Endometrial microvascular endothelial cells (primary cell): Measurements from ENCODE around the gene ENSA. TPM values are rescaled to one million over a fixed set of nuclear protein-coding genes. Genes with fewer than 3 reads are reported as not detected.
"Not testable (repeated sequence)": the region's sequence is repeated elsewhere in the genome, so short reads cannot be mapped to it uniquely, and the experiment has no call there.

Experiments
- in situ Hi-C: cut with HindIII; loops from 2 replicates; pipeline ENCODE4 v1.10.0; 2017; ENCODE audit warnings: low sequenced_read_pairs, low pct_unique_long_range_greater_than_20kb; ENCODE audit errors: inconsistent ontology term
- total RNA-seq: library from RNA; depleted of rRNA; stranded (reverse); fragments of >200 nt; gene quantifications from one replicate; pipeline ENCODE4 v1.2.3, GENCODE V29; 2015; ENCODE audit errors: inconsistent ontology term

Gene ENSA, protein sequence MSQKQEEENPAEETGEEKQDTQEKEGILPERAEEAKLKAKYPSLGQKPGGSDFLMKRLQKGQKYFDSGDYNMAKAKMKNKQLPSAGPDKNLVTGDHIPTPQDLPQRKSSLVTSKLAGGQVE
- 250 TPM for total RNA-seq

DNA sequence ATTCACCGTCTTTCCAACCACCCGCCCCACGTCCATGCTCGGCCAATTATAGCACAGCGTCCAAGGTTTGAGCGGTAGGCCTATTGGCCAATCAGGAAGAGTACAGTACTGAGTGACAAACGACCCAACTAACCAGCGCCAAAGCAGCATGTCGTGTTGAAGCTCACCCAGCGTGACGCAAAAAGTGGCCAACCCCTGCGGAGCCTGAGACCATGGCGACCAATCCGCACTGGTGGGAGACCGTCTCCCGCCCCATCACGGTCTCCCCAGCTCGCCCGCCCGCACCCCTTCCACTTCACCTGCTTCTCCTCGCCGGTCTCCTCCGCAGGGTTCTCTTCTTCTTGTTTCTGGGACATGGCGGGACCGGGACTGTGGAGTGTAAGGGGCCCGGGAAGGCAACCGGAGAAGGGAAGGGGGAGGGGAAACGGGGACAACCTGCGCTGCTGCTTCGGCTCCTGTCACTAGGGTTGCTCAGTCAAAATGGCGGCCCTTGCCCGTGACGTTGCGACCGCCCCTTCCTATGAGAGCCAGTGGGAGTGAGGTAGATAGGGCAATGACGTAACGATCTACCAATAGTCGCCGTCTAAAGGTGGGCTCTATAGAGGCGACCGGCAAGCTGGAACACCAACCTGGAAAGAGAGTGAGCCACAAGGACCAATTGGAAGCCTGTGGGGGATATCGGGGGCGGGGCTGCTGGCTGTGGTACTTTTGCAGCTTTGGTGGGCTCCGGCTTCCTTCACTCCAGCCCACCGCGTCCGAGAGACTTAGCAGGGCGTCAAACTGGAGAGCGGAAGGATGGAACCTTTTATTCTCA, at the start of gene ENSA:
ENSA (minus strand) TSS at position 498 of the 814 bp plus-strand sequence; CDS start at position 356, 142 bp downstream.
- in situ Hi-C loops, result no loop called here

DNA sequence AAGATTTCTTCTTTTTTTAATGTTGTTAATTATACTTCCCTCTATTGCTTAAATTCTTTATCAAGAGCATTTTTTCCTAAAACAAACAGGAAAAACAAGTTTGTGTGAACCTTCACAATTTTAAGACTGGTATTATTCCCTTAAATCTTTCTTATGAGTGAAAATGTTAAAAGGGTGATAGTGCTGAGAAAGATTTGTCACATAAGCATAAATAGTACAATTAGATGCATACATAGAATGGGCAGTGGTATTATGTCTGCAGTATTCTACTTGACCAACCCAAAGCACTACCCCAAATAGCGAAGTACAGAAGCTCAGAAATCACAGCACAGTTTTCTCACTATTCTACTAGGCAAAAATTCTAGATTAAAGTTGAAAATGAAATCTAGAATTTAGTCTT, 49.6 kb upstream of the ENSA start:
- in situ Hi-C loops, result no loop called here

DNA sequence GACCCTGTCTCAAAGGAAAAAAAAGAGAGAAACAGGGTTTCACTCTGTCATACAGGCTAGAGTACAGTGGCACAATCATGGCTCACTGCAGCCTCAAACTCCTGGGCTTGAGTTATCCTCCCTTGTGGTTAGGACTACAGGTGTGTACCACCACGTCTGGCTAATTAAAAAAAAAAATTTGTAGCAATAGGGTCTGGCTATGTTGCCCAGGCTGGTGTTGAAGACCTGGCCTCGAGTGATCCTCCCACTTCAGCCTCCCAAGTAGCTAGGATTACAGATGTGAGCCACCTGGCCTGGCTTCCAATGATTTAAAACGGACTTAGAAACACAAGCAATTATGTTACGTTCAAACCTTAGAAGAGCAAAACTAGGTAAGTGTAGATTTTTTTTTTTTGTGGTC, 45.5 kb upstream of the ENSA start:
- in situ Hi-C loops, result no loop called here

DNA sequence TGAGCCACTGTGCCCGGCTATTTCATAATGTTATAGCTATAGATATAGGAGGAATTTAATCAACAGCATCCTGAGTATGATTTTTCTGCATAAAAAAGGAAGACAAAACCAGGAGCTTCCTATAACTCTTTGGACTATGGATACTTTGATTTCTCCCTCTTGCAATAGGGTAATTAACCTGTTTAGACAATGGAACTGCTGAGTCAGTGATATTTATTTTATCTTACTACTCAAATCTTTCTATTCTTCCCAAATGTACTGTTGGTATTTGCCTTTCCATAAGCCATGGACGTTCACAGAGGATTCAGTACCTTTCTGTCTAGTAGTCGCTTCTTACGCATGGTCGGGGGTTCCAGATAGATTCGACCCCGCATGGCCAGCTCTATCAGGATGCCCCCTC, 33.9 kb upstream of the ENSA start:
- in situ Hi-C loops, result no loop called here

DNA sequence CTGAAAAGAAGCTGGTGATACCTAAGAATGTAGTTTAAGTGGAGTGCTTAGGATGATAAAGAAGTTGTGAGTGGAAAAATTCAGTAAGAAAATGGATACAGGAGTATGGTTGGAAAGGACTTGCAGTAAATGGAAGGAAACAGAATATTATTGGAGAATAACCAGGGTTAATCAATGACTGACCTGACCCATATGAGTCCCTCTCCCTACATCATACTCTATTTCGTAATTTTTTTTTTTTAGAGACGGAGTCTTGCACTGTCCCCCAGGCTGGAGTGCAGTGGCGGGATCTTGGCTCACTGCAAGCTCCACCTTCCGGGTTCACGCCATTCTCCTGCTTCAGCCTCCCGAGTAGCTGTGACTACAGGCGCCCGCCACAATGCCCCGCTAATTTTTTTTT, 33.4 kb upstream of the ENSA start:
- in situ Hi-C loops, result no loop called here

DNA sequence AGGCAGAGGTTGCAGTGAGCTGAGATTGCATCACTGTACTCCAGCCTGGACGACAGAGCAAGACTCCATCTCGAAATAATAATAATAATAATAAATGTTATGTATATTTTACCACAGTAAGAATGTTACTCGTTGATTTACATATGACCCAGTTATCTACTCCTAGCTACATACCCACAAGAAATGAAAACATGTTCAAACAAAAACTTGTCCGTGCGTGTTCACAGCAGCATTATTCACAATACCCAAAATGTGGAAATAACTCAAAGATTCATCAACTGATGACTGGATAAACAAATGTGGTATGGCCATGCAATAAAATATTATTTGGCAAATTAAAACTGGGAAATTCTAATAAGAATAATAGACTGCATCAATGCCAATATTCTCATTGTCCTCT, 31.7 kb upstream of the ENSA start:
- in situ Hi-C loops, result no loop called here

DNA sequence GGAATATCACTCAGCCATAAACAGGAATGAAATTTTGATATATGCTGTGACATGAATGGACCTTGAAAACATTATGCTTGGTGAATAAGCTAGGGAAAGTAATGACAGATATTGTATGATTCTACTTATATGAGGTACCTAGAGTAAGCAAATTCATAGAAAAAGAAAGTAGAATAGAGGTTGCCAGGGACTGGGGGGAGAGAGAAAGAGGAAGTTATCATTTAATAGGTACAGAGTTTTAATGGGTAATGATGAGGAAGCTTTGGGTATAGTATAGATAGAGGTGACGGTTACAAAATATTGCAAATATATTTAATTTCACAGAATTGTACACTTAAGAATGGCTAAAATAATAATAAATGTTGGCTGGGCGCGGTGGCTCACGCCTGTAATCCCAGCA, 31.2 kb upstream of the ENSA start:
- in situ Hi-C loops, result no loop called here

DNA sequence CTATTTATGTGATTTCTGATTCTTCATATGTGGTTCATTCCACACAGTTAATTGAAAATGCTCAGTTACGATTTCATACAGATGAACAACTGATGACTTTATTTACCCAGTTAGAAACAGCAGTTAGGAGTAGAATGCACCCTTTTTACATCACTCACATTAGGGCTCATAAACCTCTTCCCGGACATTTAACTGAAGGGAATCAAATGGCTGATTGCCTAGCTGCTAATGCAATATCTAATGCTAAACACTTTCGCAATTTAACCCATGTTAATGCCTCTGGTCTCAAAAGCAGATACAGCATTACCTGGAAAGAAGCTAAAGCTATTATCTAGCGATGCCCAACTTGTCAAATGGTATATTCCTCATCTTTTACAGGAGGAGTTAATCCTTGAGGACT, 27.7 kb upstream of the ENSA start:
- in situ Hi-C loops, result not testable (repeated sequence)

DNA sequence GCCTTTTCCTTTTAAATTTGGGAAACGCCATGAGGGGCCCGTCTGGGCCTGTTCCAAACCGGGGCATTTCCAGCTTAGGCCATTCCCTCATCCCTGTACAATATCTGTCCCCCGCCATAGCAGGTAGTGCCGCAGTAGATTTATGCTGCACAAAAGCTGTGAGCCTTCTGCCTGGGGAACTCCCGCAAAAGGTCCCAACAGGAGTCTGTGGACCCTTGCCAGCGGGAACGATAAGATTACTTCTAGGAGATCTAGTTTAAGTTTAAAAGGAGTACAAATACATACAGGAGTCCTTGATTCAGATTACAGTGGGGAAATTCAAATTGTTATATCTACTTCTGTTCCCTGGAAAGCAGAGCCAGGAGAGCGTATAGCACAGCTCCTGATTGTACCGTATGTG, 25.2 kb upstream of the ENSA start:
- in situ Hi-C loops, result not testable (repeated sequence)

DNA sequence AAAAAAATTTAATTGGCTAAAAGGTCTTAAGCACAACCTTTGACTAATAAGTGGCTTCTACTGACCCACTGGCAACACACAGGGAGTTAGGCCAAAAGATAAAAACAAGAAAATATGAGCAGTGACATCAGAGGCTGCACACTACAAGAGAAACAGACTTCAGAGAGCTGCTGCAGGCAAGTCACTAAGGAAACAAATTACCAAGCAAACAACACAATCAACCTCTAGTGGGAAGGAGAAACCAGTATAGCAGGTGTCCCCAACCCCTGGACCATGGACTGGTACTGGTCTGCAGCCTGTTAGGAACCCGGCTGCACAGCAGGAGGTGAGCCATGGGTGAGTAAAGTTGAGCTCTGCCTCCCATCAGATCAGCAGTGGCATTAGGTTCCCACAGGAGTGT, 20.8 kb upstream of the ENSA start:
- in situ Hi-C loops, result no loop called here

DNA sequence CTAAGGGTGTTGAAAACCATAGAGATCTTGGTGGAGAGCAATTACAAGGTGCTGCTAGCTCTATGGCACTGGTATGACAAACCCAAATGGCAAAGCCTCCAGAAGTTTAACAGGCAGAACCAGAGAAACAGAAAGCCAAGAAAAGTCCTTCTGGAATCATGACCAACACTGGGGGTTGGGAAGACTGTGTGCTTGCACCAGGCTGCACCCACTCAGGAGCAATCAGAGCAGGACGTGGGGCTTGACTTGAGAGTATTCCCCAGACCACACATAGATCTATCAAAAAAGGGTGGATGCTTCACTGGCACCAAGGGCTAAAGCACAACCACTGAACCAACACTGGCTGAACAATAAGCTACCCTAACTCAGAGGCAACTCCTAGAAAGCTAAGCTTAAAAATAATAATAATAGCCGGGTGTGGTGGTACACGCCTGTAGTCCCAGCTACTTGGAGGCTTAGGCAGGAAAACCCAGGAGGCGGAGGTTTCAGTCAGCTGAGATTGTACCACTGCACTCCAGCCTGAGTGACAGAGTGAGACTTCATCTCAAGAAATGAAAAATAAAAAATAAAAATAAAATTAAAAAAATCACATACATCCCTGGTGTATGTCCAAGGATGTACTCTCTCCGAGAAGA, 20.1 kb upstream of the ENSA start:
- in situ Hi-C loops, result no loop called here

DNA sequence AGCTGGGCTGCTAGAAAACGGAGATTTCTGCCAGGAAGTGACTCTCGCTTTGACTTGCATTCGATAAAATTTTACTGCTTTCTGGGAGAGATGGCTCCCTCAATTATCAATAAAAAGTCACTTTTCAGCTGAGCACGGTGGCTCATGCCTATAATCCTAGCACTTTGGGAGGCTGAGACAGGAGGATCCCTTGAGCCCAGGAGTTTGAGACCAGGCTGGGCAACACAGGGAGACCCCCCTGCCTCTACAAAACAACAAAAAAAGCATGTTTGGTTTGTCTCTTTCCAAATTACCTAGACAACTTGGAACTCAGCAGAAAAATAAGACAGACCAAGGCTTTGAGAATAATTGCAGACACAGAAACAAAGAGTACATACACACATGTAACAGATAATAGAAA, 12.9 kb upstream of the ENSA start:
- in situ Hi-C loops, result no loop called here

DNA sequence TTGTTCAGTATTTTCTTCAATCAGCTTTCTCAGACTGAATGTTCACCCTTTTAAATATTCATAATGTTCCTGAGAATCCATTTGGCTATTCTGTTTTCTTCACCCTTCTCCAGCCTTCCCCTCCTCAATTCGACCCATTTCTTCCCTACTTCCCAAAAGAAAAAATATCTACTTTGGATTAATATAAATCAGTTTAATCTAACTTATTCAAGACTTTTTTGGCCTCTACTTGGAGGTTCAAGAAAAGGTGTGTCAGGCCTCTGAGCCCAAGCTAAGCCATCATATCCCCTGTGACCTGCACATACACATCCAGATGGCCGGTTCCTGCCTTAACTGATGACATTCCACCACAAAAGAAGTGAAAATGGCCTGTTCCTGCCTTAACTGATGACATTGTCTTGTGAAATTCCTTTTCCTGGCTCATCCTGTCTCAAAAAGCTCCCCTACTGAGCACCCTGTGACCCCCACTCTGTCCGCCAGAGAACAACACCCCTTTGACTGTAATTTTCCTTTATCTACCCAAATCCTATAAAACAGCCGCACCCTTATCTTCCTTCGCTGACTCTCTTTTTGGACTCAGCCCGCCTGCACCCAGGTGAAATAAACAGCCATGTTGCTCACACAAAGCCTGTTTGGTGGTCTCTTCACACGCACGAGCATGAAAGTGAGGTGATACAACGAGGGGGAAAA, 11.9 kb upstream of the ENSA start:
- in situ Hi-C loops, result not testable (repeated sequence)

DNA sequence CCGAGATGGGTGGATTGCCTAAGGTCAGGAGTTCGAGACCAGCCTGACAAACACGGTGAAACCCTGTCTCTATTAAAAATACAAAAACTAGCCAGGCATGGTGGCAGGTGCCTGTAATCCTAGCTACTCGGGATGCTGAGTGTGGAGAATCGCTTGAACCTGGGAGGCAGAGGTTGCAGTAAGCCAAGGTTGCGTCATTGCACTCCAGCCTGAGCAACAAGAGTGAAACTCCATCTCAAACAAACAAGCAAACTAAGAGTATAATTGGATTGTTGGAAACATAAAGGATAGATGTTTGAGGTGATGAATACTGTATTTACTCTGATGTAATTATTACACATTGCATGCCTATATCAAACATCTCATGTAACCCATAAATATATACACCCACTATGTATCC, 9.0 kb upstream of the ENSA start:
- in situ Hi-C loops, result not testable (repeated sequence)

DNA sequence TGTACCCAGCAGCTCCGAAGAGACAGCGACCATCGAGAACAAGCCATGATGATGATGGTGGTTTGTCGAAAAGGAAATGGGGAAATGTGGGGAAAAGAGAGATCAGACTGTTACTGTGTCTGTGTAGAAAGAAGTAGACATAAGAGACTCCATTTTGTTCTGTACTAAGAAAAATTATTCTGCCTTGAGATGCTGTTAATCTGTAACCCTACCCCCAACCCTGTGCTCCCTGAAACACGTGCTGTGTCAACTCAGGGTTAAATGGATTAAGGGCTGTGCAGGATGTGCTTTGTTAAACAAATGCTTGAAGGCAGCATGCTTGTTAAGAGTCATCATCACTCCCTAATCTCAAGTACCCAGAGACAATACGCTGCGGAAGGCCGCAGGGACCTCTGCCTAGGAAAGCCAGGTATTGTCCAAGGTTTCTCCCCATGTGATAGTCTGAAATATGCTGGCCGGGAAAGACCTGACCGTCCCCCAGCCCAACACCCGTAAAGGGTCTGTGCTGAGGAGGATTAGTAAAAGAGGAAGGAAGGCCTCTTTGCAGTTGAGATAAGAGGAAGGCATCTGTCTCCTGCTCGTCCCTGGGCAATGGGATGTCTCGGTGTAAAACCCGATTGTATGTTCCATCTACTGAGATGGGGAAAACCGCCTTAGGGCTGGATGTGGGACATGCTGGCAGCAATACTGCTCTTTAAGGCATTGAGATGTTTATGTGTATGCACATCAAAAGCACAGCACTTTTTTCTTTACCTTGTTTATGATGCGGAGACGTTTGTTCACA, 5.6 kb upstream of the ENSA start:
- in situ Hi-C loops, result not testable (repeated sequence)

DNA sequence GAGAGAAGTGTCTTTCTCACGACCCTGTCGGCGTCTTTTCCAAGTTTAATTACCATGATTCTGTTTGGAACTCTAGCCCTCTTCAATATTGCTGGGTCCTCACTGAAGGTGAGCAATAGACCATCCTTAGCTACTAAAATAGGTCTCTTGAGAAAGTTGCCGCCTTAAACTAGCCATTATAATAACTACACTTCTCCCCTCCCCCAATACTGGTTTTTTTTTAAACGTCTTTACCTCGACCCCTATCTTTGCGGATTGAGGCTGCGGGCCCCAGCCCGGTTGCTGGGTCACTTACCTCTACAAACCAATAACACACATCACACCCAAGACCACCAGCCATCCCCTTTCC, 672 bp downstream of the ENSA start:
- in situ Hi-C loops, result no loop called here

DNA sequence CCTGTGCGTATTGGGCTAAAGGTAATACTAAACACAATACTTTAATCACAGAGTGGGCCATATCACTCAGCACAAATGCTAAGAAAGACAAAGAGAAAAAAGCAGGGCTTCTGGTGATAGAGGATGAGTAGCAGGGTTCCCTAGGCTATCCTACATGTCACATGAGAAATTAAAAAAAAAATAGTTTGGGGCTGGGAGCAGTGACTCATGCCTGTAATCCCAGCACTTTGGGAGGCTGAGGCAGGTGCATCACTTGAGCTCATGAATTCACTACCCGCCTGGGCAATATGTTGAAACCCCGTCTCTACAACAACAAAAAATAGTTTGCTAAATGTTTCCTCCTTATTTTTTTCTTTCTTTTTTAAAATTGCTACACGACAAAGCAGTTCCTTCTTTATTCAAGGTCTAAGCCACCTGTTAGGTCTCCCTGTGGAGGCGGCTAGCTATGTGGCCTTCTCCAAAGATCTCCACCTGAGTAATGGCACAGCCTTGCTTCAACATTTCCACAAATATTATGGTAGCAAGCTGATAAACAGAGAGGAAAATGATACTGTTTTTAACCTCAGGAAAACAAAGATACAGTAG, 1.5 kb downstream of the ENSA start:
- in situ Hi-C loops, result no loop called here

DNA sequence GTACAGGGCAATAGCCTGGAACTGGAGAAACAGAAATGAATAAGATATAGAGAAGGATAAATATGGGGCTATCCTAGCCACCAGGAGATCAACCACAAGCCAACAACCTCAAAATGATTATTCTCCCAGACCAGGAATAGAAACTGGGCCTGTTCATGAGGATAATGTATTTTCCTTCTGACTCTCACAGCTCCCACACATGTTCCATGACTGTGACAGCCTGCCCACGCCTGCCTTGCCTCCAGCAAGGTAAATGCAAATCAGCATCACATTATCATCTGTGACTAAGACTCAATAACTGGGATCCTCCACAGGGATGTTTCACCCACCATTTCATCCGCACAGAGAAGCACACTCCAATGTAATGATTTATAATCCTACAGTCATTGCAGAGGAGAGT, 3.3 kb downstream of the ENSA start:
- in situ Hi-C loops, result no loop called here

DNA sequence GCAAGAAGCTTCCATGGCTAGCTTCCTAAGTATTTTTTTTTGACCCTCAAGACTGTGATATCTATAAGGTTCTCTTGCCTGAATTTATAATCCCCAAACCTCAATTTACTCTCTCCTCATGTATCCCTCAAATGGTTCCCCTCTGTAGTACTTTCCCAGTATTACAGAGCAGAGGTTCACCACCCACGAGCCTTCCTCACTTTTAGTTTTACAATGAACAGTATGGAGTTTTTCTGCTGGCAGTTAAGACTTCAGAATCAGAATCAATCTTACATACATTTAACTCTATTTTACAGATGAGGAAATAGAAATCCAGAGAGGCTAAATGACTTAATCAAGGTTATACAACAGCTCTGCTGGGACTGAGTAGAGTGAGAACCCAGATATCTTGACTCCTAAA, 4.9 kb downstream of the ENSA start:
- in situ Hi-C loops, result not testable (repeated sequence)
